HG03064 (cell line): ENCODE measurements around the gene ZNF746.

Source experiments
- ATAC-seq: cut with Tn5 transposase; IDR thresholded peaks from one replicate; pipeline ENCODE4 v1.9.1; 2021; ENCODE audit warnings: low read depth; ENCODE audit not compliant: unreplicated experiment

ZNF746 gene

DNA sequence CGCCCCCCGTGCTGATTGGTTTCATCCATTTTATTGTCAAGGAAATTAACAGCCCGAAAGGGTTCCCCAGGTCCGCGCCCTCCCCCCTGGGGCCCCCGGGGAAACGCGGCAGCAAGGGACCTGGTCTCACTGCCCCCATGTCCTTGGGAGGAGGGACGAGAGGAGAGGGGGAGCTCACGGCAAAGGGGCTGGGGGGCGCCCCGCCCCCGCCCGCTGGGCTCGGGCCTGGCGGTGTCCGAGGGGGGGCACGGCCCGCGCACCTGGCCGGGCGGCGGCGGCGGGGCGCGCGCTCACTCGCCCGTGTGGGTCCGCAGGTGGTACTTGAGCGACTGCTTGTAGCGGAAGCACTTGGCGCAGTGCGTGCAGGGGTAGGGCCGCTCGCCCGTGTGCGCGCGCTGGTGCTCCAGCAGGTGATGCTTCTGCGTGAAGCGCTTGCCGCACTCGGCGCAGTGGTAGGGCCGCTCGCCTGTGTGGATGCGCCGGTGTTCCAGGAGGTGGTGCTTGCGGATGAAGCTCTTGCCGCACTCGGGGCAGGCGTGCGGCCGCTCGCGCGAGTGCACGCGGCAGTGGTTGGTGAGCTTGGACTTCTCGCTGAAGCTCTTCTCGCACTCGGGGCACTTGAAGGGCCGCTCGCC lies 66.0 kb downstream of the ZNF746 start:
- no peak for ATAC-seq

DNA sequence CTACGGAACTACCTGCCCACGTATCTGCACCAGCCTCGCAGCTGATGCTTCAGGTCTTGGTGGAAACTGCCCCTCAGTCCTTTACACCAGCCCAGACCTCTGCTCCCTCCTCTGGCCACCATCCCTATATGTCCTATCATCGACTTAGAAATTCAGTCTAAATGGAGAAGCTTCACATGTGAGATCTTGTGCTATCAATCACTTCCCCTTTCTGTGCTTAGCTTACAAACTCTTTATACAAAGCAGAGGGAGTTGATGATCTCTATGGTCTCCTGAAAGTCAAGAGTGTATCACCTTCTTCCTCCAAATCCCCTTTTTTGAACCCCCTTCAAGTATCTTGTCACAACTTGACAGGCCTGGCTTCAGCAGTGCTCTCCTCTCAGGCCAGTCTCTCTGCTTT lies 67.4 kb downstream of the ZNF746 start:
- no peak for ATAC-seq

DNA sequence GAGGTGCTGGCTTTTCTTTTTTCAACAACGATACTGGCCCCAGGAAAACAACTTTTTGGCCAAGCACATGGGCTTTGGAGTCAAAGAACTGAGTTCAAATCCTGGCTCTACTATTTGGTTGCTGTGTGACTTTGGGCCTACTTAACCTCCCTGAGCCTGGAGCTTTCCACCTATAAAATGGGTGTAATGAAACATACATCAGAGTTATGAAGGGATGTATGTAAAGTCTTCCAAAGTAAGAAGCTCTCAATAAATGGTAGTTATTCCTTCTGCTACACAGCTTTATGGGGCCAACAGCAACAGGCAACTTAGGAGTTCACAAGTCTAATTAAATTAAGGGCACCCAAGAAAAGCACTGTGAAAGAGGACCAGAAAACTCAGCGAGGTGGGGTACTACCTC lies 69.7 kb downstream of the ZNF746 start:
- no peak for ATAC-seq

DNA sequence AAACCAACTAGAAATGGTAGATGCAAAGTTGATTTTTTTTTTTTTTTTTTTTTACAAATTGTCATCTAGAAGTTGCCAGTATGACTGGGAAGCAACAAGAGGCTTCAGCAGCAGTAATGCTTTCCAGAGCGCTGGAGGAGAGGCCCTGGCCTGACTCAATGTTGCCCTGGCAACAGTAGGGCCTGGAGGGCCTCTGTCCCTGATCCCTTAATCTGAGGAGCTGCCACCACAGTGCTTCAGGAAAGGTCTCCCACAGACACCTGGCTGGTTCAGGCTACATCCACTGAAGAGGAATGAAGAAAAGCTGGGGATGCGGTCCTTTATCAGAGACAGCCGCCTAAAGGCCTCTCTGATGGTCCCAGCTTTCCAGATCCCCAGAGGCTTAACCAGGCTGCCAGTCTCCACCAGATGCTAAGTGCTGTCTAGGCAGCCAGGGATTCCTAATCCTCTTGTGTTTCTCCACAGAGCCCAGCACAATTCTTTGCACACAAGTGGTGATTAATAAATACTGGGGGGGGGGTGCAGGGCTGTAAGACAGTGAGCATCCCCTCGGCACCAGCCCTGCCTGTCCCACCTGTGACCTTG lies 70.4 kb downstream of the ZNF746 start:
- ATAC-seq = no peak

DNA sequence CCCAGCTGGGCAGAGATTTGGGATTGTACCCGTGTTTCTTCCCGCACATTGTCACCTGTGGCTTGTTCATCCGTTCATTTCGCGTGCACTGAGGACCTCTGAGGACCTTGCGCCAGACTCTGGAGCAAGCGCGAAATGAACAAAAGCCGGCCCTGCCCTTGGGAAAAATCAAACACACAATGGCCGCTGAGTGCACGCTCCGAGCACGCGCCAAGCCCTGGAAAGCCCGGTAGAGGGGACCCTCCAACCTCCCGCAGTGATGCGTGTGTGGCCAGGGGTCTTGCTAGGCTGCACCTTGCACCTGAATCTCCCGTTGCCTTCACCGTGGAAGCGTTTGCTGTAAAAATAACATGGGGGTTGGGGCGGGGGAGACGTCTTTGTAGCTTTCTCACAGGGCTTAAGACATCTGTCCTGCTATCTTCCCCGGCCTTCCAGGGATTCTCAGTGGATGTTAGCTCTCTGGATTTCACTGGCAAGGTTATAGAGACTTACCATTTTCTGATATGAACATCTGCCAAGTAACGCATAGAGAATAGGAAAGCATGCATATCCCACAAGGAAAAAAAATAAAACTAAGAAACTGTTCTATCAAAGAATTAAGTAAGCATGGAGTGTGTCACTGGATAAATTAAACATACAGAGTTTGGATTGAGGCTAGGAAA lies 74.0 kb downstream of the ZNF746 start:
- no peak for ATAC-seq

DNA sequence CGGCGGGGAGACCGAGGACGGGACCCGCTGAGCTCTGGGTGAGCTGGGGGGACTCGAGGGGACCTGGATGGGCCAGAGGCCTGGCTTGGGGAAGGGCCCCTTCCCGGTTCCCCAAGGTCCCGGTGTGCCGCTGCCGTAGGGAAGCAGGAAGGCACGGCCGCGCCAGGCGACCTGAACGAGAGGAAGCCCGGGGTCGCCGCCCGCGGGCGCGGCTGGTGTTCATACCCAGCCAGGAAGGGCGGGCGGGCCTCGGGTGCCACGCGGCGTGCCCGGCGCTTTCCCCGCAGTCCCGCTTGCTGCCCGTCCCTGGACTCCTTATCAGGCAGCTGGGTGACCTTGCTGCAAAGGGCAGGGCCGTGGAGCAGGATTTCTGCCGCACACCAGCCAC lies 74.7 kb downstream of the ZNF746 start:
- ATAC-seq = peak; percentile 25
